GM19239 (cell line): ENCODE data around the gene FH.

Experiments
- DNase-seq: peaks from one replicate; pipeline ENCODE4 v3.0.0; 2011; ENCODE audit warnings: low spot score; ENCODE audit not compliant: insufficient read length
- FAIRE-seq: peaks from 2 replicates; lab custom pipeline; 2011; peaks lifted over from hg19 to GRCh38; lab: Jason Lieb, UNC

The FH gene

GRCh38 chr1:241462391-241462790, 57.2 kb downstream of the FH start:
- FAIRE-seq: no peak
- DNase-seq: no peak

GRCh38 chr1:241460098-241460873, 59.3 kb downstream of the FH start:
- no peak for FAIRE-seq
- DNase-seq: no peak

- DNase-seq (no peak), FAIRE-seq (no peak)
These were observed 60.3 kb downstream of the FH start for GRCh38 chr1:241459186-241459802.

GRCh38 chr1:241457421-241457820, 62.1 kb downstream of the FH start:
- DNase-seq: no peak
- no peak for FAIRE-seq

- DNase-seq (no peak), FAIRE-seq (no peak)
These were observed 62.8 kb downstream of the FH start for GRCh38 chr1:241456743-241457142.

GRCh38 chr1:241453732-241454131, 65.8 kb downstream of the FH start:
- no peak for FAIRE-seq

GRCh38 chr1:241451956-241452355, 67.6 kb downstream of the FH start:
- DNase-seq: no peak
- no peak for FAIRE-seq

More at GRCh38 chr1:241453732-241454131, 65.8 kb downstream of the FH start:
- DNase-seq: no peak
